SK-N-MC (cell line): ENCODE data around the gene NKAPD1.
A peak's percentile ranks its signal among the peaks of the same experiment; 100 is the strongest.
"Not testable (repeated sequence)": the region's sequence is repeated elsewhere in the genome, so short reads cannot be mapped to it uniquely, and the experiment has no call there.

Experiments used
- DNase-seq: peaks from one replicate; pipeline ENCODE4 v3.0.0-alpha.2; 2011; ENCODE audit warnings: low read depth, low spot score
- H3K27ac ChIP-seq: fragments of 200-600 bp; sonication (generic); 2 replicates; pipeline ENCODE4 v1.5.1; 2016; ENCODE audit warnings: mixed run types
- H3K36me3 ChIP-seq: fragments of 200-600 bp; sonication (generic); 2 replicates; pipeline ENCODE4 v1.6.1; 2017; ENCODE audit warnings: antibody characterized with exemption, low read length, mixed read lengths; ENCODE audit not compliant: insufficient read depth
- H3K4me3 ChIP-seq: fragments of 200-600 bp; sonication (generic); 2 replicates; pipeline ENCODE4 v1.5.1; 2016
- H3K9ac ChIP-seq: fragments of 200-600 bp; sonication (generic); 2 replicates; pipeline ENCODE4 v1.8.0; 2017; ENCODE audit warnings: mixed run types, mixed read lengths; ENCODE audit not compliant: insufficient read length
- H3K9me3 ChIP-seq: fragments of 200-600 bp; sonication (generic); 2 replicates; pipeline ENCODE4 v1.6.1; 2017; ENCODE audit warnings: low read depth, mild to moderate bottlenecking, antibody characterized with exemption, low read length, moderate library complexity, mixed read lengths
- EZH2 ChIP-seq: fragments of 200-600 bp; sonication (generic); IDR thresholded peaks from one replicate; pipeline ENCODE4 v1.6.1; 2017; ENCODE audit warnings: antibody characterized with exemption
- FOXP2 ChIP-seq: optimal IDR thresholded peaks from 2 replicates; pipeline ENCODE3; 2011; ENCODE audit warnings: mild to moderate bottlenecking, moderate library complexity; ENCODE audit not compliant: insufficient read depth; ENCODE audit errors: extremely low read length, control extremely low read depth
- POLR2AphosphoS5 ChIP-seq: IDR thresholded peaks from 2 replicates; pipeline ENCODE4 v1.6.1; 2012; ENCODE audit warnings: mild to moderate bottlenecking, low read depth, low read length, borderline replicate concordance

NKAPD1 gene

DNA sequence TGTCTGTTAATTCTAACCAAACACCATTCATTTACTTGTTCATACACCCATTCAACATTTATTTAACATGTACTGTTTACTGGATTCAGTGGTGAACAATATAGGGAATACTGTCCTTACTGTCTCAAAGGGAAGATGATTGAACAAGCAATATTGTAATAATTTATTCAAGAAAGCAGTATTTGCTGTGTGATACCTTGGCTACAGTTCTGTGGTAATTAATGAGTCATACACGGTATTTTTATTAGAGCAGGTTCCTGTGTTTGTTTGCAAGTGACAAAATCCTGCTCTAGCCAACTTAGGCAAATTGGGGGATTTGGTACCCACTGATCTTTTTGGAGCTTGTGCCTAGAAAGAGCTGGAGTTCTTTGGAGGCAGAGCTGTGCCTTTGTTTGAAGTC lies 16.0 kb upstream of the NKAPD1 start:
- Histone ChIP-seq H3K9ac (no peak overlapping the region), H3K9me3 (no peaks in the 10 kb centered on the region), H3K4me3 (no peak overlapping the region), H3K27ac (no peak overlapping the region), H3K36me3 (peaks cover 60% of the 10 kb centered on the region)
- TF ChIP-seq FOXP2 (no peak), POLR2AphosphoS5 (no peak), EZH2 (no peak)
- DNase-seq: no peak

DNA sequence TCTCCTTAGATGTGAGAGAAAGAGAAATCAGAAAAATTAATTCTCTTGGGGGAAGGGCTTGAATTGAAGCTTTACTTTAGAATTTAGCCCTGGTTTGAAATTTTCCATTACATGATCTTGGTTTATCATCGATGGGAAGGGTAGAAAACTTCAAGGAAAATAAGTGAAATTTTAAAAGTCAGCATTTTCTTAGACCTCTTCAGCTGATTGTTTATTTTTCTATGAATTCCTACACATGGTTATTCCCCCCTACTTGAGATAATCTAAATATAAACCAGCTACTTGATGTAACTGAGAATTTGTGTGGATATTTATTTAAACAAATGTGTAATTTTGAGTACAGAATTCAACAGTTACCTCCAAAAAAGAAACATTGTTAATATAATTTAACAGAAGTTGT lies 11.2 kb upstream of the NKAPD1 start:
- no peak for DNase-seq
- Histone ChIP-seq H3K4me3 (no peak overlapping the region), H3K36me3 (peaks cover 36% of the 10 kb centered on the region), H3K9me3 (no peaks in the 10 kb centered on the region), H3K9ac (no peak overlapping the region), H3K27ac (no peak overlapping the region)
- TF ChIP-seq FOXP2 (no peak), EZH2 (no peak), POLR2AphosphoS5 (no peak)

DNA sequence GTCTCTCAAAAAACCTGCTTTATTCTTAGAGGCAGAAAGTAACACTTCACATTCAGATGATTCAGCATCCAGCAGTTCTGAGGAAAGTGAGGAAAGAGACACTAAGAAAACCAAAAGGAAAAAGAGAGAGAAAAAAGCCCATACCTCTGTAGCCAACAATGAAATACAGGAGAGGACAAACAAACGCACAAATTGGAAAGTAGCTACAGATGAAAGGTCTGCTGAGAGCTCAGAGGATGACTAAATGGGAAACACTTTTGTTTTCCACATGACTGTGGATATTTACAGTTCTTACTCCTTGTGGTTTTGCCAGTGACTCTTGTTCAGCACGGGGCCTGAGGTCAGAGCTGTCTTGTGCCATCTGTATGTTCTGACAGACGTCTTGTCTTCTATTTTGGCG lies 8.6 kb downstream of the NKAPD1 start:
- 0 out of 2 replicates have a peak overlapping the region, but pooled peaks have one; percentile 8 for H3K27ac ChIP-seq
- no peak overlapping the region for H3K4me3 ChIP-seq
- H3K9ac ChIP-seq: no peak overlapping the region
- no peaks in the 10 kb centered on the region for H3K9me3 ChIP-seq
- TF ChIP-seq EZH2 (no peak), FOXP2 (no peak), POLR2AphosphoS5 (no peak)
- no peak for DNase-seq
- peaks cover 71% of the 10 kb centered on the region for H3K36me3 ChIP-seq

DNA sequence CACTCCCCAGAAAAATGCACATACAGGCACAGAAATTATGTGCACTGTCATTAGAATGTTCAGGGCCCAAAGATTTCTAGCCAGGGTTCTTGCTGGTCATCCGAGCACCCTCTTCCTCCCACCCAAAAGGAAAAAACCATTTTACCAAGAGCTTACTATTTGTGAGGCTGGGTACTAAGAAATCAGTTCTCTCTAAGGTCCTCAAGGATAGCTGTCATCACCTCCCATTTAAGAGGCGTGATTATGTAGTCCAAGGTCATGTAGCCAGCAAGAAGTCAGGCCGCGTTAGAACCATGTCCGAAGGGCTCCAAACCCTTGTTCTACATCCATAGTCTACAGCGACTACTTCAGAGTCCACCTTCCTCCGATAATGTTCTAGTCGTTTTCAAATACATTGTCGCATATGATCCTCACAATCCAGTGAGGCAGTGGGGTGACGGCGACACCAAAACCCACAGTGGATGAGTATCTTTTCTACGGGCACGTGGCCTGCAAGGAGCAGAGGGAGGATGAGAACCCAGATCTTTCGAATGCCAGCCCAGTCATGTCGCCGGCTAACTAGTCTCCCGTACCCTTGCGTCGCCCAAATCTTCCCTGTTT lies 11.8 kb downstream of the NKAPD1 start:
- Histone ChIP-seq H3K4me3 (peak overlapping the region; percentile 87), H3K9me3 (no peaks in the 10 kb centered on the region), H3K27ac (peak overlapping the region; percentile 35; the same call in 1 of the 2 replicates), H3K36me3 (peaks cover 74% of the 10 kb centered on the region), H3K9ac (peak overlapping the region; percentile 96)
- no peak for TF ChIP-seq POLR2AphosphoS5
- TF ChIP-seq FOXP2: no peak
- TF ChIP-seq EZH2: no peak
- DNase-seq: no peak

DNA sequence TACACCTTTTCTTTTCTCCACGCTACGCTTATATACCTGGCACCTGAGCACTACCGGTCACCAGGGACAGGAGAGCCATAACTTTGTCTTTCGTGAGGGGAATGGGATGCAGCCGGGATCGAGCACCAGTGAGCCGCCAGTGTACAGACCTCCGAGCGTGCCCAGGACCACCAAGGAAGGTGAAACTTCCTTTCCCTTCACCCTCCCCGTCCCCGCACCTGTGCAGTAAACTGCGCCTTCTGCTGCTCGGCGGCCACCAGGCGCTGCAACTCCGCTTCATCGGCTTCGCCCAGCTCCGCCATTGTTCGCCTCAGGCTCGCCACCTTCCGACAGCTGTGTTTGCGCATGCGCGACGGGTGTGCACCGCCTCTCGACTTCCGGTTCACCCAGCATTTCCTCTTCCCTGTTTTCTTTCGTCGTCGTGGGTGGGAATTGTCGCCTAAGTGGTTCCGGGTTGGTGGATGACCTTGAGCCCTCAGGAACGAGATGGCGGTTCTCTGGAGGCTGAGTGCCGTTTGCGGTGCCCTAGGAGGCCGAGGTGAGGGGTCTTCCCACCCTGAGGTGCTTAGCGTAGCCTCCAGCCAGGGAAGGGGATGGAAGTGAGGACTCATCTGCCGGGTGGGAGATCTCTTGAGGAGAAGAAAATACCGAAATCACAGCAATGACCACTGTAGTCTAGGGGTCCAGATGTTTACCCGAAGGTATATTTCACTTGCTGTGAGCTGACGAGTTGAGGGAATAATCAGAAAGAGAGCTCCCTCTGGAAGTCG lies 12.5 kb downstream of the NKAPD1 start, which contains the start of the genes SDHD and TIMM8B:
Gene SDHD, plus strand, starts transcription at position 452 of the 770 bp plus-strand sequence. Its CDS starts 35 bp downstream, at position 487.
Gene TIMM8B, minus strand, starts transcription at position 335 of the 770 bp plus-strand sequence. Its CDS starts 33 bp downstream, at position 302.
- TF ChIP-seq FOXP2 (peak; percentile 70), EZH2 (no peak), POLR2AphosphoS5 (peak; percentile 92)
- Histone ChIP-seq H3K9ac (peak within 1 kb of the TSS; percentile 96), H3K4me3 (peak within 1 kb of the TSS; percentile 87), H3K36me3 (peaks cover 79% of the 10 kb centered on the region), H3K9me3 (no peaks in the 10 kb centered on the region), H3K27ac (peak within 1 kb of the TSS; percentile 70)
- DNase-seq: peak; percentile 90

DNA sequence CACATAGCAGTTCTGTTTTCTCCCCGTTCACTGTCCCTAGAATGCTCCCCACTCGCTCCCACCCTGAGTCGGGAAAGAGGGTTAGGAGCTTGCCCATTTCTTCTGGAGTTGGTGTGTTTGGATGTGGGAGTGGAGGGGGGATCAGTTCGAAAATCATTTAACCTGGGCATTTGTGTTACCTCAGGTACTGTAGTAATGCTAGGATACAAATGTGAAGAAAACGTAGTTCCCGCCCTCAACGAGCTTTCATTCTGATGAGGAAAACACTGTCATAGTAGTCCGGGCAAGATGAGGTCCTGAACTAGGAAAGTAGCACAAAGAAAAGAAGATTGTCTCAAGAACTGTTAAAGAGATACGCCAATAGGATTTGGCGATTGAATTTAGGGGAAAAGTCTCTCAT lies 13.1 kb downstream of the NKAPD1 start:
- TF ChIP-seq FOXP2 (no peak), POLR2AphosphoS5 (no peak), EZH2 (no peak)
- H3K9me3 ChIP-seq: no peaks in the 10 kb centered on the region
- DNase-seq: no peak
- H3K9ac ChIP-seq: peak overlapping the region; percentile 96
- peaks cover 79% of the 10 kb centered on the region for H3K36me3 ChIP-seq
- H3K4me3 ChIP-seq: peak overlapping the region; percentile 87
- peak overlapping the region; percentile 70 for H3K27ac ChIP-seq

DNA sequence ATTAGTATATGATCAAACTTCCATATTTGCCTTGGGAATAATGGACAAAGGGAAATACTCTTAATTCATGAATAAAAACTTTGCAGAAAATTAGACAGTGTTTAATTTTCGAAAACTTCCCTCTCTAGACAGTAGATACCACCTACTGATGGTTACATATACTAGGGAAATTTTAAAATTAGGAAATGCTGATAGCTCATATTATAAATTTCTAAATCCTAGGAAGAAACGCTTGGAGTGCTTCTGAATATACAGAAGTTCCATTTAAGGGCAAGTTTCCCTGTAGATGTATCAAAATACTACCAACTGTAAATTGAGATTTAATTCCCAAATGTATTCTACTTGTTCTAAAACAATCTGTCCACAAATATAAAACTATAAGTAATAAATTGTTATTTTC lies 21.2 kb downstream of the NKAPD1 start:
- H3K36me3 ChIP-seq: peaks cover 56% of the 10 kb centered on the region
- not testable (repeated sequence) for H3K27ac ChIP-seq, H3K9ac ChIP-seq, DNase-seq, H3K9me3 ChIP-seq, H3K4me3 ChIP-seq

- no peak overlapping the region for H3K27ac ChIP-seq
- no peak for DNase-seq
- no peak overlapping the region for H3K4me3 ChIP-seq
- peaks cover 47% of the 10 kb centered on the region for H3K36me3 ChIP-seq
- TF ChIP-seq POLR2AphosphoS5 (no peak), FOXP2 (no peak), EZH2 (no peak)
- H3K9ac ChIP-seq: no peak overlapping the region
- H3K9me3 ChIP-seq: no peaks in the 10 kb centered on the region
Measured at GRCh38 chr11:112096194-112096593, 22.1 kb downstream of the NKAPD1 start.
